Endometrium (tissue), 2 donors: ENCODE measurements around the gene GAK.
"Not testable (repeated sequence)": the region's sequence is repeated elsewhere in the genome, so short reads cannot be mapped to it uniquely, and the experiment has no call there.

Experiments
- FAIRE-seq: peaks from 2 replicates; lab custom pipeline; 2012; peaks lifted over from hg19 to GRCh38; lab: Jason Lieb, UNC
- donor health status: control.
- donor health status: control.

The GAK gene

DNA sequence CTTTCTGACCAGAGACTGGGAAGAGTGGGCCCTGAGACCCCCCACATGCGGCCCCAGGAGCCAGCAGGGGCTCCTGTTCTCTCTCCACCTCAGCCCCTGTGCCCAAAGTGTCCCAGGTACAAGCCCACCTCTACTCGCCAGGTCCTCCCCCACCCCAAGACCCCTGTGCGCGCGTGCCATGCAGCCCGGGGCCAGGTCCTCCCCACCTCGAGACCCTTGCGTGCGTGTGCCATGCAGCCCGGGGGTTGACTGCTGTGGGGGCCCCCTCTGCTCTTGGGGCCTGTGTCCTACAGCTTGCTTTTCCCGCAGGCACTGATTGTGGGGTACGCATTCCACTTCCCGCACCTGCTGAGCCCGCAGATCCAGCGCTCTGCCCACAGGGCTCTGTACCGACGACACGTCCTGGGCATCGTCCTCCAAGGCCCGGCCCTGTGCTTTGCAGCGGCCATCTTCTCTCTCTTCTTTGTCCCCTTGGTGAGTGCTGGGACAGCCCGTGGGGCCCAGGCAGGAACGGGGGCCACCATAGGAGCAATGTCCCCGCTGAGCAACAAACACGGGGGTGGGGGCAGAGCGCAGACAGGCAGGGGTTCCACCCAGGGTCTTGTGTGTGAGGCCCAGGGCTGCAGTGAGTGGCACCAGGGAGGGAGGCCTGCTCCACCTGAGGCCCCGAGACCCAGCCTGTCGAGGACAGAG, 20.9 kb upstream of the GAK start:
- FAIRE-seq: no peak

DNA sequence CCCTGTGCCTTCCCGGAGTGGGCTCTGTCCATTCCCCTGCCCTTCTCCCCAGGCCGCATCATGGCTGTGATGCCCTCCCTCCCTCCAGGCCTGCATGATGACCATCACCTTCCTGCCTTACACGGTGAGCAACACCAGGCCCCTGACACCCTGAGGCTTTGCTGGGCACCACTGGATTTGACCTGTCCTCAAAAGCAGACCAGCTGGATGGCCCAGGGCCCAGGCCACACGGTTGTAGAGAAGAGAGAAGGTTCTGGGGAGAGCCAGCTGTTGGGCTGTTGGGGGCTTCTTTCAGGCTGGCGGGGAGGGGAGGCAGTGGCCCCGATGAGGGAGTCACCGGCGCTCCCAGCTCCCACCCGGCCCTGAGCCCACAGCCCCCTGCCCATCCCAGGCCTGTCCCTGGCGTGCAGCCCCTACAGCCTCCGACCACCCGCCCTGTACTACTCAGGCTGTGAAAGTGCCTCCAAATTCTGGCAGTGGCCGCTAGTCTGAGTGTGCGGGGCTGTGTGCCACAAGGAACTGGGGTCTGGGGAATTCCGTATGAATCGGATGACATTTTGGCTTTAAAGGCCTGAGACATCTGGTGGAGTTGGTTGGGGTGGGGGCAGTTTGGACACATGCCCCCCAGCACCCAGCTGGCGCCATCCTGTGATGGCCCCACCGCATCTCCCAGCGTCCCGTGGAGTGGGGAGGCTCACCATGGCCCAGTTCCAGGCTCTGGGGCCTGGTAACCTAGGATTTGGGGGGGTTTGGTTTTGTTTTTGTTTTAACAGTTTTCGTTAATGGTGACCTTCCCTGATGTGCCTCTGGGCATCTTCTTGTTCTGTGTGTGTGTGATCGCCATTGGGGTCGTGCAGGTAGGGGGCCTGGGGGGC, 19.7 kb upstream of the GAK start:
- FAIRE-seq: no peak

DNA sequence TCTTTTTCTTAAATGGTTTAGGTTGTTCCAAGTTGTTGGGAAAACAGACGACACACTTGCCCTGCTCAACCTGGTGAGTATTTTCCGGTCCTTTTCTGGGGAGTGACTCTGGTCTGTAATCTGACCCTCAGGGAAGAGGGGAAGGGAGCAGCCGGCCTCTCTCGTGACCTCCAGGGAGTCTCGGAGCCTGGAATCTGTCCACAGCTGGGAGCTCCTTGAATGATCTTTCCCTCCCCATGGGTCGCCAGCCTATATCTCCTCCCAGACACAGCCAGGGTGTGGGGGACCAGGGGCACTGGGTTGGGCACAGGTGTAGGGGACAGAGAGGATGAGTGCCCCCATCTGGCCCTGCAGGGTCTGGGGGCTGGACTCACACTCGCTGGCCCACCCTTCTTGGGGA, 19.1 kb upstream of the GAK start:
- FAIRE-seq: no peak

DNA sequence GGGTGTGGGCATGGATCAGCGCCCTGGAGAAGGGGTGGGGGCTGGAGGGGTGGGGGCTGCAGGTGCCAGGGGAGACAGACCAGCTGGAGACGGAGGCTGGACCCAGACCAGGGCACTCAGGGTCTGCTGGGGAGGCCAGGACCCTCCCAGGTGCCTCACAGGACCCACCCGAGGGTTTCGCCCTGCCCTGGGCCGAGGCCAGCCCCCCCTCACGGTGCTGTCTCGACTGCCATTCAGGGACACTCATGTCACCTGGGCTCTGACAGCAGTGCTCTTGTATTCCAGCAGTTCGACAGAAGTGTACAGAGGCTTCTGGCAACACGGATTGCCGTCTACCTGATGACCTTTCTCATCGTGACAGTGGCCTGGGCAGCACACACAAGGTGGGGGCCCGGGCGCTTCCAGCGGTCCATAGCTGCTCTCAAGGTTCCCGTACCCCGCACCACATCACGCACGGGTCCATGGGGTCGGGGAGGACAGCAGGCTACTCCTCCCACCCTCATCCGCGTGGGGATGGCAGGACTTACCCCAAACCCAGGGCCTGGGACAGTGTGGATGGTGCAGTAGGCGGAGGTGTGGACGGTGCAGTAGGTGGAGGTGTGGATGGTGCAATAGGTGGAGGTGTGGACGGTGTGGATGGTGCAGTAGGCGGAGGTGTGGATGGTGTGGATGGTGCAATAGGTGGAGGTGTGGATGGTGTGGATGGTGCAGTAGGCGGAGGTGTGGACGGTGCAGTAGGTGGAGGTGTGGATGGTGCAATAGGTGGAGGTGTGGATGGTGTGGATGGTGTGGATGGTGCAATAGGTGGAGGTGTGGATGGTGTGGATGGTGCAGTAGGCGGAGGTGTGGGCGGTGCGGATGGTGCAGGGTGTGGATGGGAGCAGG, 18.3 kb upstream of the GAK start:
- FAIRE-seq: no peak

DNA sequence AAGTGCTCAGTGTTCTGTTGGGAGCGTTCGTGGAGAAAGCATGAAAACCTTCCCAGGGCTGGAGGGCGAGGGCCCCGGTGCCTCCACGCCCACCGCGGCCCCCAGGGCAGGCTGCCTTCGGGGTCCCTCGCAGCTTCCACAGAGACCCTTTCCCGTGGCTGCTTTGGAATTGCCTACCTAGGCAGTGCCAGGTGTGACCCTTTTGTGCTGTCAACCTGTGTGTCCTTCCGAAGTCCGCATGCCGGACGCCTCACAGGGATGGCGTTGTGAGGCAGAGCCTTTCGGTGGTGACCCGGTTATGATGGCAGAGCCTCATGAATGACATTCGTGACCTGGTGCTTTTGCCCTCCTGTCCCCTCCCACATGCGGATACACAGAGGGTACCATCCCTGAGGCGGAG, 17.5 kb upstream of the GAK start:
- FAIRE-seq: no peak

DNA sequence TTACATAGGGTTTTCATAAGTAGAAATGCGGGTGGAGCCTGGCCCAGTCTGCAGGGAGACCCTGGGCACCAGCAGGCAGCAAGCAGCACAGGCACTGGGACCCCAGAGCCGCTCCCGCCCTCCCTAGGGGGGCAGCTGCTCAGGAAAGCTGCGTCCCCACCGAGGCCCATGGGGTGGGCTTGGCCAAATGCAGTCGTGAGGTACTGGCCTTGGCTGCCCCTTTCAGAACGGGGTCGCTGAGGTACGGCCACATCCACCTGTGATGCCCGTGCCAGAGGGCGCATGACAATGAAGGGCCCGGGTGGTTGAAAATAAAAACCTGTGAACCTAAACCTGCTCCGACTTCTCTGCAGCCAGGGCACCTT, 16.8 kb upstream of the GAK start:
- FAIRE-seq: no peak

DNA sequence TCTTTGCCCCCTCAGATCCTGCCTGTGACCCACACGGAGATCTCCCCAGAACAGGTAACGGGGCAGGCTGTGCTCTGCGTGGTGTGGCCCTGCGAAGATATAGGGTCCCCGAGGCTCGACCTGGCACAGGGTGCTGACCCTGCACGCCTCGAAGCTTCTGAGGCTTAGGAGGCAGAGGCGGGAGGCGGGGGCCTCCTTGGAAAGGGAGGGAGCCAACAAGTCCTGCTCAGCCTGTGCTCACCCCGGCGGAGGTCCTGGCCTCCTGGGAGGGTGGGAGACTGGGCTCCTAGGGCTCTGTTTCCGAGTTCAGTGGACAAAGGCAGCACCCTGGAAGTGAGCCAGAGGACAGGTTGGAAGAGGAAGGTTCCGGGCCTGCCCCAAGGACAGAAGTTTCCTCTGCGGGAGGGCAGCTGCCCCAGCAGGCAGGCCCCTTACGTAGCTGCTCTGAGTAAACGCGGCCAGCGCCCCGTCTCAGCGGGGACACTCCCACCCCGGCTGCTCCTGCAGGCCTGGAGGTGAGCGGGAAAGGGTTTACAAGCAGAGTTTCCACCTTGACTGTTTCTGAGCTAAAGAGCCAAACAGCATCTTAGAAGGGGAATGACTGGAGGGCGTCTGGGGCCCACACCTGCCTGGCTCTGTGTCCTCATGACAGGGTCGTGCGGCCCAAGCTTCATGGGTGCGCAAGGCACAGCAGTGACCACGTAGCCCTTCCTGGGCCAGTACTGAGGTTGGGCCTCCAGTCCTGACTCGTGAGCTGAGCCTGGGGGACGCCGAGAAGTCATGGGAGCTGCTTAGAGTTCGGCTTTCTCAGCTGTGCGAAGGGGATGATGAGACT, 16.2 kb upstream of the GAK start:
- no peak for FAIRE-seq

DNA sequence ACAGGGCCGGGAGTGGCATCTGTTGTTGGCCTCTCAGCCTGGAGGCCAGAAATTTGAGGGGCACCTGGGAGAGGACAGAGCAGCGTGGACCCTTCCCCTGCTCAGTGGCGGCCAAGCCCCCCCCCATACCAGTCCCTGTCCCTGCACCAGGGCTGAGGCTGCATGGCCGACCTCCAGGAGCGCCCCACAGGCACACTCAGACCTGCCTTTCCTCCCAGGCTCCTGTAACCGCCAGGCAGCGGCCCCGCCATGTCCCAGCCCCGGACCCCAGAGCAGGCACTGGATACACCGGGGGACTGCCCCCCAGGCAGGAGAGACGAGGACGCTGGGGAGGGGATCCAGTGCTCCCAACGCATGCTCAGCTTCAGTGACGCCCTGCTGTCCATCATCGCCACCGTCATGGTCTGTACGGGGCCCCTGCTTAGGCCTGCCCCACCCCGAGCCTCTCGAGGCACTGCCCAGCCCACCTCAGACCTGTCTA, 15.4 kb upstream of the GAK start:
- FAIRE-seq: no peak

DNA sequence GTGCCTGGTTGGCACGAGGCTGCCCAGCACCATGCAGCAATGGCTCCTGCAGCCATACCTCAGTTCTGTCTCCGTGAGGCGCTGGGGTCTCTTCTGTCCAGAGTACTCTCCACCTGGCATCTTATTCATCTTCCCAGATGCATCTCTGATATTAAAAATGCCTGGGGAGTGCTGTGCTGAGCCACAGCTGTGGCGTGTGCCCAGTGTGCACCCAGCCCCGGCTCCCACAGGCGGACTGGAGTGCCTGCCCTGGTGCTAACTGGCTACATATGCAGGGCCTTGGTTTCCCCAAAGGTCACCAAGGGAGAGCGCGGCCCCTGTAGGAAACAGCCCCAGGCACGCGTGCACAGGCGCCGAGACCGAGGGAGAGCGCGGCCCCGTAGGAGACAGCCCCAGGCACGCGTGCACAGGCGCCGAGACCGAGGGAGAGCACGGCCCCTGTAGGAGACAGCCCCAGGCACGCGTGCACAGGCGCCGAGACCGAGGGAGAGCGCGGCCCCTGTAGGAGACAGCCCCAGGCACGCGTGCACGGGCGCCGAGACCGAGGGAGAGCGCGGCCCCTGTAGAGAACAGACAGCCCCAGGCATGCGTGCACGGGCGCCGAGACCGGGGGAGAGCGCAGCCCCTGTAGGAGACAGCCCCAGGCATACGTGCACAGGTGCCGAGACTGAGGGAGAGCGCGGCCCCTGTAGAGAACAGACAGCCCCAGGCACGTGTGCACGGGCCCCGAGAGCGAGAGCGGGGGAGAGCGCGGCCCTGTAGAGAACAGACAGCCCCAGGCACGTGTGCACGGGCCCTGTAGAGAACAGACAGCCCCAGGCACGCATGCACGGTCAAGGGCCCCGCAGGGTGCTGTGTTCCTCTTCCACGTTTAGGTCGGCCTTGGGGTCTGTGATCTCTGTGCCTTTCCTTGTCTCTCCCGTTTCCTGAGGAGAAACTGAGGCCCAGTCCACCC, 14.7 kb upstream of the GAK start:
- no peak for FAIRE-seq

DNA sequence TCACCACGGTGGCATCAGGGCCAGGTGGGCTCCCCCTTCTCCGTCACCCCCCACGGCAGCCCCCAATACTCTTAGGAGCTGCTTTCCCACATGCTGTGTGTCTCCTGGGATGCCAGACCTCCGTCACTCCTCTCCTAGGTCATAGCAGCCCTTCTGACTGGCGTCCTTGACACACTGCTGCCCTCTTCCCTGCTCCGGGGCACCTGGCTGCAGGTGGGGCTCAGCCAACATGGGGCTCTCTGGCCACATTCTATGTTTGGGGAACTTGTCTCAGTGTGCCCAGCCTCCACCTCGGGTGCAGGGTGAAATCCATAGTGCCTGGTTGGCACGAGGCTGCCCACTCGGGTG, 14.0 kb upstream of the GAK start:
- FAIRE-seq: no peak

DNA sequence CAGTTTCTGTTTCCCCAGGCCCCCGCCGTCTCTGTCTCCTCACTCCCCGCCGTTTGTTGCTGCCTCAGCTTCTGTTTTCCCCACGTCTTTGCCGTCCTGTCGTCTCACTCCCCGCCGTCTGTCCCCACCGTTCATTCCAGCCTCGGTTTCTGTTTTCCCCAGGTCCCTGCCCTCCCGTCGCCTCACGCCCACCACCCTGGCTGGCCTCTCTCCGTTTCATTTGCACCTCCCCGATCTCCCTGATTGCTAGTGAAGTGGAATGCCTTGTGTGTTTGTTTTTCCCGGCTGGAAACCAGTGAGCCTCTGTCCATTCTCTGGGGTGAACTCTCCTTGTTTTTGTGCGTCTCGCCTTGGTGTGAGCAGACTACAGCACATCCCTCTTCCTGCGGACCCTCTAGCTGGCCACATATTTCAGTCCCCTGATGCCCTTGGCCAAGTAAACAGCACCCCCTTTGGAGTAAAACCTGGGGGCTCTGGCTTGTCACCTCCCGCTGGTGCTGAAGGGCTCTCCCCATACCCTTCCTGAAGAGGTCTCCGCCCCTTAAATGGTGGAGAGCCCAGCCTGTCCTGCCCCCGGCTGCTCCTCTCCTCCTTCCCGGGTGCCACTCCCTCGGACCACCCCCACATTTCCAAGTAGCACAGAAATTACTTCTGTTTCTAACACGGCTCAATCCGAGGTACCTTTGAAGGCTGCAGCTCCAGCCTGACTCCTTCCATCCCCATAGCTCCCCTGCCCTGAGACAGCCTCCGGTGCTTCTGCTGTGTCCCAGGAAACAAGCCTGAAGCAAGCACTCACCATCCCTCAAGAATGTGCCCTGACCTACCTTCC, 13.4 kb upstream of the GAK start:
- no peak for FAIRE-seq

DNA sequence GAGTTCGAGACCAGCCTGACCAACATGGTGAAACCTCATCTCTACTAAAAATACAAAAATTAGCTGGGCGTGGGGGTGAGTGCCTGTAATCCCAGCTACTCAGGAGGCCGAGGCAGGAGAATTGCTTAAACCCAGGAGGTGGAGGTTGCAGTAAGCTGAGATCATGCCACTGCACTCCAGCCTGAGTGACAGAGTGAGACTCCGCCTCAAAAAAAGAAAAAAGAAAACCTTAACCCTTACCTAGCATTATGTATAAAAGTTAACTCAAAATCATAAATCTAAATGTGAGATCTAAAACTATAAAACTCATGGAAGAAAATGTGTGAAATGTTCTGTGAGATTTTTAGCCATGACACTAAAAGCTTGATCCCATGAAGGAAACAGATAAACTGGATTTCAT, 7.4 kb upstream of the GAK start:
- FAIRE-seq: not testable (repeated sequence)

DNA sequence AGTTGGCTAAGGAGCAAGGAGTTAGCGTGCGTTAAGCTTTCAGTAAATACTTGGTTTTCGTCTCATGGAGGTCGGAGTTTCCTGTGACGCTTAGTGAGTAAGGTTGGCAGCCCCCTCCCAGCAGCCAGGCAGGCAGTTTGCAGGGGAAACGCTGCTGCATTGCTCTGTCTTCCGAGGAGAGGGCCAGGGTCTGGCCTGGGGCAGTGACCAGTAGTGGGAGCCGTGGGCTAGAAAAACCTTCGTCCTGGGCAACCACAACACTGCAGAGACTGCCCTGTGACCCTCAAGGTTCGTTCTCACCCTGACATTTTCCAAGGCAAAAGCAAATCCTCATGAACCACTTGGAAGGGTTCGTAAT, 576 bp upstream of the GAK start:
- no peak for FAIRE-seq

DNA sequence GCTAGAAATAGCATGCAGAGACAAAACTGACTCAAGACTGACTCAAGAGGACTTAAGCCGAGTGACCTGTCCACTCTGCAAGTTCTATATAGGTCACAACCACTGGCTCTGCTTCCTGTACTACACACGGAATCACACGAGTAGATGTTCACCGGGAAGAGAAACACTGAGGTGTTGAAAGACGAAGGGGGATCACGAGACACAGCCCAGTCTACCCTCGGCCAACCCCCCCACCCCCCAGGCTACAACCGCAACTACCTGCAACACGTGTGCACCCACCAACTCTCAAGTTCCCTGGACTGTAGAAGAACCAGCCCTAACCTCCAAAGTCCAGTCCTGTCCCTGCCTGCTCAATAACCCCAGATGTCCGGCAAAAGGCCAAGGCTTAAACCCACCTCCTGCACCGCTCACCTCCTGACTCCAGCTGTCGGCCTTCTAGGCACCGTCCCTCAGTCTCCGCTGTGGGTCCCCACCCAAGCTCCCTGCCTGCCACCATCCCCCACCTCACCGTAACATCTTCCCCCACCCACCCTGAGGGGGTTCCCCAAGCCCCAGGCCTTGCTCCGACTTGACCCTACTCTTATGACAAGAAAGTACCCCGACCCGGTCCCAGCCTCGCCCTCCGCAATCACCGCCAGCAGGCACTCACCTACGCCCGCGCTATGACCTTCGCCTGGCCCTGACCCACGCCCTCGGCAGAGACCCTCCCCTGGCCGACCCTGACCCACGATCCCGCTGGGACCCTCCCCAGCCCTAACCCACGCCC, 739 bp downstream of the GAK start:
- FAIRE-seq: no peak

DNA sequence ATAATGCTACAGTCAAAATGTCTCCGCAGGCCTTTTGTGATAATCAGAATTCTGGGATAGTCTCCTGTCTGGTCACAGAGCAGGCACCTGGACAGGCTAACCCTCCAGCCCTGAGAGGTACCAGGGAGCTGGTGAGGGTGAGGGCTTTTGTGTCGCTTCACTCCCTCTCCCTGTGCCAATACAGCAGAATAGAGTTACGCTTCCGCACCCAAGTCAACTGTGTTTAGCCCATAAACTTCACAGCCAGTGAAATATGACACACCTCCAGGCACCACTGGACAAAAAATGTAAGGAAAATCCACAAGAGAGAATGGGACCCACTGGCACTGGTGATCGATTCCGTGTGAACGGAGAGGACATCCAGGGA, 1.3 kb downstream of the GAK start:
- FAIRE-seq: no peak

DNA sequence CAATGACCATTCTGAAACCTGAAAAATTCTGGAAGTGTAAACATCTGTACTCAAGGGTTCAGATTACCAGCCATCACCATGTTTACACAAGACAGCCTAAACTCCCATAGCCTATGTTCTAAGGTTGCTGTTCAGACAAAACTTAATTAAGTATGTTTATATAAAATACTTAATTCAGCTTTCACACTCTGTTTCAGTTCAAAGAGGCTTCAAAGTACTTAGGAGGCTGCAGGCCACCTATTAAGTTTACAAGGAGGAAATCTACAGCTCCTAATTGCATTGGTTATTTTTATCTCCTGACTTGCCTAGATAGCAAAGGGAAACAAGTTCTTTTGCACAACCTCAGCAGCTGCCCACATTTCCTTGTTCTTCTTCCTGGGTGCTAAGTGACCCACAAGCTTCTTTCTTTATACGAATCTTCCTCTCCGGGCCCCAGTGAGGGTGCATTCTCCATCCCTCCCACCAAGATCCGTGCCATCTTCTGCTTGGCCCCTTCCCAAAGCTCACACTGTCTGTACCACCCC, 2.0 kb downstream of the GAK start:
- no peak for FAIRE-seq

DNA sequence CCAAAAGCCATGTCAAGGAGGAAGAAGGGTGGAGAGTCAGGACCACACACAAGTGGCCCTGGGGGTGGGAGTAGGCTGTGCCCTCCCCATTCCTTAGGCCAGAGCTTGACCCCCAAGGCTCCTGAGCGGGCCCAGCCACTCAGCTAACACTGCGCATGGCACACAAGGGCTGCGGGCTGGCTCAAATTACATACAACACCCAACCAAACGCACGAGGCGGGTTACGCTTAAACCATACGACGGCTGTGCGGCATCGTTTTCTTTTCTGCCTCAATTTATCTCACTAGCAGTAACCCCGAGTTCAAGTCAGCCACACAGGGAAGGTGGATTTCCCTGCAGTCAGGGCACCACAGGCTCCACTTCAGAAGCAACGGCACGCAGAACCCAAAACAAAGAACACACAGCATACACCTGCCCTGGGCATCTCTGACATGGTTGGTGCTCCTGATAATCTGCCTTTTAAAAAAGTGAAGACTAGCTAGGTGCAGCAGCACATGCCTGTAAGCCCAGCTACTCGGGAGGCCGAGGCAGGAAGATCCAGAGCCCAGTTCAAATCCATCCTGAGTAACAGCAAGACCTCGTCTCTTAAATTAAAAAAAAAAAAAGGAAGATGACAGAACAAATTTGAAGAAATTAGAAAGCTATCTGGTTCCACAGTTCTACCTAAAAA, 2.9 kb downstream of the GAK start:
- FAIRE-seq: no peak

DNA sequence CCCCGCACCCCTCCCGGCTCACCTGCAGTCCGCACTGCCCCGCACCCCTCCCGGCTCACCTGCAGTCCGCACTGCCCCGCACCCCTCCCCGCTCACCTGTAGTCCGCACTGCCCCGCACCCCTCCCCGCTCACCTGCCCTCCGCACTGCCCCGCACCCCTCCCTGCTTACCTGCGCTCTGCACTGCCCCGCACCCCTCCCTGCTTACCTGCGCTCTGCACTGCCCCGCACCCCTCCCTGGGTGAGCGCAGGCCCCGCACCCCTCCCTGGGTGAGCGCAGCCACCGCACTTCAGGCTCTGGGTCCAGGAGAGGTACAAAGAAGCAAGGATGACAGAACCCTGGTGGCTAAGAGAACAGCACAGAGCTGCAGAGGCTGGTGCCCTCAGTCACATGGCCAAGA, 4.5 kb downstream of the GAK start:
- not testable (repeated sequence) for FAIRE-seq
